HG03342 (cell line): ENCODE data around the gene ATL3.
"Not testable (repeated sequence)": the region's sequence is repeated elsewhere in the genome, so short reads cannot be mapped to it uniquely, and the experiment has no call there.

Source experiments
- ATAC-seq: cut with Tn5 transposase; IDR thresholded peaks from one replicate; pipeline ENCODE4 v1.9.1; 2021; ENCODE audit warnings: mild to moderate bottlenecking, moderate library complexity; ENCODE audit not compliant: unreplicated experiment

The ATL3 gene

DNA sequence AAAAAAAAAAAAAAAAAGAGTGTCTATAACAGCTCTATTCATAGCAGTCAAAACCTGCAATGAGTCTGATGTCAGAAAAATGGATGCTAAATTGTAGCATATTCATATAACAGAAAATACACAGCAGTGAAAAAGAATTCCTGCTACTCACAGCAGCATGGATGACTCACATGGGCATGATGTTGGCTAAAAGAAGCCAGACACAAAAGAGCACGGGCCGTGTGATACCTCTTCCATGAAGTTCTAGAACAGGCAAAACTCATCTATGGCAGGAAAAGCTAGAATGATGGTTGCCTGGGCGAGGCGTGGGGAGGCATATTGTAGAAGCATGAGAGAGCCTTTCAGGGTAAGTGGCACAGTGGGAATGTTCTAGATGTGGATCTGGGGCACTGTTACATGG, 75.9 kb downstream of the ATL3 start:
- no peak for ATAC-seq

DNA sequence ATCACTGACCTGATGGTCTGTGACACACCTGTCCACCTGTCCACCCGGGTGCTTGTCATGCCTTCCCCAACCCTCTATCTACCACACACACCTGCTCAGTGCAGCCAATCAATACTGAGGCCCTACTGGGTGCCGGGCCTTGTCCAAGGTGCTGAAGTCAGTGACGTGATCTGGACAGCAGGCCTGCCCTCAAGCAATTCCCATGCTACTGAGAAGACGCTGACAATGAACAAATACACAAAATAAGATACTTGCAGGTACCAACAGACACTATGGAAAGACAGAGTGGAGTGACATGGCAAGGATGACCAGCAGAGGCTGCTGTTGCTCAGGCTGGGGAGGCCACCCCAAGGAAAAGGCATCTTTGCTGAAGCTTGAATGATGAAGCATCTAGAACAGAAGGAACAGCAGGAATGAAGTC, 78.2 kb downstream of the ATL3 start:
- ATAC-seq = no peak

GRCh38 chr11:63590024-63590788, 81.0 kb downstream of the ATL3 start:
- no peak for ATAC-seq

GRCh38 chr11:63589000-63589399, 82.2 kb downstream of the ATL3 start:
- no peak for ATAC-seq

GRCh38 chr11:63586451-63587166, 84.6 kb downstream of the ATL3 start:
- ATAC-seq = no peak

GRCh38 chr11:63583357-63583677, 87.9 kb downstream of the ATL3 start:
- no peak for ATAC-seq

- not testable (repeated sequence) for ATAC-seq
These were observed 90.0 kb downstream of the ATL3 start for GRCh38 chr11:63581224-63581623.

DNA sequence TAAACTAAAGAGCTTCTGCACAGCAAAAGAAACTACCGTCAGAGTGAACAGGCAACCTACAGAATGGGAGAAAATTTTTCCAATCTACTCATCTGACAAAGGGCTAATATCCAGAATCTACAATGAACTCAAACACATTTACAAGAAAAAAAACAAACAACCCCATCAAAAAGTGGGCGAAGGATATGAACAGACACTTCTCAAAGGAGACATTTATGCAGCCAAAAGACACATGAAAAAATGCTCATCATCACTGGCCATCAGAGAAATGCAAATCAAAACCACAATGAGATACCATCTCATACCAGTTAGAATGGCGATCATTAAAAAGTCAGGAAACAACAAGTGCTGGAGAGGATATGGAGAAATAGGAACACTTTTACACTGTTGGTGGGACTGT, 92.3 kb downstream of the ATL3 start:
- ATAC-seq = not testable (repeated sequence)

DNA sequence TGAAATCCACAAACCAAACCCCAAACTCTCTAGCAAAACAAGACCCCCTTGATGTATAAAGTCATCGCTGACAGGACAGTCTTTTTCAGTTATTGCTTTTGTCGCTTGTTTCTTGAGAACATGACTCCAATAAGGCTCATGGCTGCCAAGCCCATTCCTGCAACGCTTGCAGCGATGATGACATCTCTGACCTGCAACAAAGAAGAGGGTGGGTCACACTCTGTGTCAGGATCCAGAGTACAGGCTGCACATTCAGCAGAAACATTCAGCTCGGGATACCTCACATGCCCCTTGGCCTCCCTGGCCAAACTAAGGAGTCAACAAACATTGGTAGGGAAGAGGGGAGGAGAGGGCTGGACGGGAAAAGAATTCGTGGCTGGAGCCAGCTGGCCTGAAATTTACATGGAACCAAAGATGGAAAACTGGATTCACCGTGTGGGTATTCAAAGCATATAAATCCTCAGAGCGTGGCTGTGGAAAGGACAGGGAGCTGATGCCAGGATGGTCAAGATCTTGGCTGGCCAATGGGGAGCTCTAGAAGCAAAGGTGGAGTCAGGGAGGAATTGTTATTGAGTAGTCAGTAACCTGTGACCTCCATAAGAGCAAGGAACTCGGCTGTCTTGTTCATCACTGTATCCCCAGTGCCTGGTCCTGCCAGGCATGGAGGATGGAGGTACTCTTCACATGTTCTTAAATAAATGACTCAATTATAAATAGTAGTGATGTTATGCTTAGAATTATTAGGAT, 96.1 kb downstream of the ATL3 start:
- no peak for ATAC-seq
